Epithelial cell of esophagus (primary cell): Measurements from ENCODE around the gene GTPBP1.

ENCODE experiments used
- DNase-seq: peaks from one replicate; pipeline ENCODE4 v3.0.0; 2010; ENCODE audit warnings: low read depth
- H3K4me3 ChIP-seq: 2 replicates; pipeline ENCODE4 v1.5.1; 2011; ENCODE audit warnings: mild to moderate bottlenecking, low read length, control low read depth
- CTCF ChIP-seq: IDR thresholded peaks from 2 replicates; pipeline ENCODE4 v1.5.1; 2011; ENCODE audit warnings: low read depth, mild to moderate bottlenecking, low read length, control low read depth, inconsistent platforms; ENCODE audit not compliant: insufficient read depth; ENCODE audit errors: missing control alignments

The GTPBP1 gene

GRCh38 chr22:38724176-38724575, 18.4 kb downstream of the GTPBP1 start:
- H3K4me3 ChIP-seq: no peak overlapping the region
- no peak for DNase-seq
- no peak for TF ChIP-seq CTCF

GRCh38 chr22:38724926-38725571, 19.3 kb downstream of the GTPBP1 start:
- peak; percentile 57 for DNase-seq
- peak; percentile 64 for TF ChIP-seq CTCF
- H3K4me3 ChIP-seq: no peak overlapping the region

- TF ChIP-seq CTCF: no peak
- no peak overlapping the region for H3K4me3 ChIP-seq
Measured at GRCh38 chr22:38725900-38726655, 20.3 kb downstream of the GTPBP1 start.

GRCh38 chr22:38727123-38727522, 21.4 kb downstream of the GTPBP1 start:
- no peak overlapping the region for H3K4me3 ChIP-seq
- no peak for DNase-seq
- no peak for TF ChIP-seq CTCF

More at GRCh38 chr22:38725900-38726655, 20.3 kb downstream of the GTPBP1 start:
- DNase-seq: no peak

- no peak overlapping the region for H3K4me3 ChIP-seq
- no peak for DNase-seq
- TF ChIP-seq CTCF: no peak
Measured at GRCh38 chr22:38727530-38728451, 22.0 kb downstream of the GTPBP1 start.

GRCh38 chr22:38728871-38729796, 23.4 kb downstream of the GTPBP1 start:
- no peak for DNase-seq
- no peak for TF ChIP-seq CTCF
- H3K4me3 ChIP-seq: no peak overlapping the region
